Activated gamma-delta T cell (primary cell): ENCODE measurements around the gene ABCB11.

Experiments used
- DNase-seq: peaks from one replicate; lab custom pipeline; 2025; lab: John Stamatoyannopoulos, UW

The ABCB11 gene

GRCh38 chr2:169007941-169008340, 23.2 kb downstream of the ABCB11 start:
- no peak for DNase-seq

DNA sequence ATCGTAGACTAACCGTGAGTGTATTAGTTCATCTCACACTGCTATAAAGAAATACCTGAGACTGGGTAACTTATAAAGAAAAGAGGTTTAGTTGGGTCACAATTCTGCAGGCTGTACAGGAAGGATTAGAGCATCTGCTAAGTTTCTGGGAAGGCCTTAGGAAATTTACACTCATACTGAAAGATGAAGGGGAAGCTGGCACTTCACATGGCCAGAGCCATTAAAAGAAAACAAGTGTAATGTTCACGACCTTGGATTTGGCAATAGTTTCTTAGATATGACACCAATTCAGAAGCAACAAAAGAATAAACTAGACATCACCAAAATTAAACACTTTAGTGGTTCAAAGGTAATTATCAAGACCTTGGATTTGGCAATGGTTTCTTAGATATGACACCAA, 23.8 kb downstream of the ABCB11 start:
- DNase-seq, result no peak

DNA sequence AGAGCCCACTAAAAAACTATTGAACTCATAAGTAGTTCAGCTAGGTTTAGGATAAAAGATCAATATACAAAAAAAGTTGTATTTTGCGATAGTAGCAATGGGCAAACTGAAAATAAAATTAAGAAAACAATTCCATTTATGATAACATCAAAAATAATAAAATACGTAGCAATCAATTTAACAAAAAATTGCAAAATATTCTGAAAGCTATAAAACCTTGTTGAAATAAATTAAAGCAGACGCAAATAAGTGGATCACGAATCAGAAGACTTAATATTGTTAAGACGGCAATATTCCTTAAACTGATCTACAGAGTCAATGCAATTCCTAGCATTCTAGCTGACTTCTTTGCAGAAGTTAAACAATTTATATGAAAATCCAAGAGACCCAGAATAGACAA, 24.5 kb downstream of the ABCB11 start:
- no peak for DNase-seq

- no peak for DNase-seq
Observed at GRCh38 chr2:169005994-169006393, 25.1 kb downstream of the ABCB11 start.

GRCh38 chr2:169005080-169005598, 26.0 kb downstream of the ABCB11 start:
- DNase-seq, result no peak

- no peak for DNase-seq
Observed at GRCh38 chr2:169002161-169002738, 28.9 kb downstream of the ABCB11 start.

- no peak for DNase-seq
Observed at GRCh38 chr2:169001116-169001815, 29.9 kb downstream of the ABCB11 start.

- no peak for DNase-seq
Observed at GRCh38 chr2:168999668-169000213, 31.4 kb downstream of the ABCB11 start.

DNA sequence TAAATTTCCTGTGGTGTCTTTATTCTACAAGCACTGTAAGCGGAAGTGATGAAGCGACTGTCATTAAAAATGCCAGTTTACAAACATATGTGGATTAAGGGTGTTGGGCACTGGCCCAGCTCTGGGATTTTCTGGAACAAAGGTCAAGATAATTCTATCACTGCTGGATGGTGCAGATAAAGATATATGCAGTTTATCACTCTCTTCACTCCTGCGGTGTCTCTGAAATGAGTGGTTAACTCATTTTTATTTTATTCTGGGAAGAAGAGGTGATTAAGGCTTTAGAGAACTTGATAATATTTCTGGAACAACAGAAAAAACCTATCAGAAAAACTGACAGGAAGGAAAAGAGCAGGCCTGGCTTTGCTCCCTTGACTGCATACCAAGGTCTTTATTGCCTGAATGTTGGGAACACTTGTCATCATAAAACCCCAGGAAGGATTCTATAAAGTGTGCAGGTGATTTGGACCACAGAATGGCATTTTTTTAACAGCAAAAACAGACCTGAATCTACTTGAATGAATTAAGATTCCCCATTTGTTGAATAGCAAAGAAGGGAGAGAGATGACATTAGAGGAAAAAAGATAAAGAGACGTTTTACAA, 32.4 kb downstream of the ABCB11 start:
- DNase-seq, result no peak

DNA sequence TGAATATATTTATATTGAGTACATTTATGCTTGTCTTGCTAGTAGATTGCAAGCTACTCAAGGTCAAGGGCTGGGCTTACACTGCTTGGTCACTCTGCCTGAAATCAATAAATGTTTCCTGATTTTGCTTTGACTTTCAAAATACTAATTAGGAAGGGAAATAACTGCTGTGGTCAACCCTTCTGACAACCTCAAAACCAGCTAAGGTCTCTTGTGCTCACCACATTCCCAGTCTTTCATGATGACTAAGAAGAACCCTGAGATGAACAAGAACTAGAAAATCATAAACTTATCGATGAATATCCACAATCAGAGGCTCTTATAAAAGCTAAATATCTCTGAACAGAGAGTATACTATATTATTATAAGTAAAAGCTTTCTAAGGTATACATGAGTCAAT, 33.3 kb downstream of the ABCB11 start:
- no peak for DNase-seq

DNA sequence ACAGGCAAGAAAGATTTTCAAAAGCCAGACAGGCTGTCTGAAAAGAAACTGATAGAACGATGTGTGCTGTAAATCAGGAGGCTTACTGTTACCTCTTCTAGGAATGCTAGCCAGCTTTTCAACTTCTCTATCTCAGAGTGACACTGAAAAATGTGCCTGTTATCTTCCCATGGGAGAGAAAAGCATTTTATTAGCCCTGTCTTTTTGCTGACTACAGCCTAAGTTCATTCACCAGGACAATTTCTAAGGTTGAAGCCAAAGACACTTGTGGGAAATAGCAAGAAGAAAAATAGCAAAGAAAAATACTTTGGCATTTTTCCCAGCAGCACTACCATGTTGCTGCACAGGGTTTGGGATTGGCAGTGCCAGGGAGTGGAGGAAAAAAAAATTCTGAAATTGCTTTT, 34.0 kb downstream of the ABCB11 start:
- DNase-seq, result no peak

GRCh38 chr2:168995744-168996143, 35.4 kb downstream of the ABCB11 start:
- DNase-seq, result no peak

DNA sequence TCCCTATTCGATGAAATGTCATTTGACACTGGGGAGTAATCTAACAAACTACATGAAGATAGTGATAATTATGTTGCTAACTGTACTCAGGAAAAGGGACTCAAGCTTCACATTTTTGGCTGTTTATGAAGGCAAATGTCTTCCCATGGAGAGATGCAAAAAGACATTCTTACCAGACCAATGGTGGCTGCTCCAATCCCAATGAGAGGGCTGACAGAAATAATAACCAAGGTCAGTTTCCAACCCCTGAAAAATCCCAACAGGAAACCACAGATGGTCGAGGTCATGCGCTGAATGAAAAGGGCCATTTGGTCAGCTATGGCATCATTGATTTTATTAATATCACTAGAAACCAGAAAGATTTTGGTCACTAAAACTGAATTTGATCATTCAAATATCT, 37.6 kb downstream of the ABCB11 start:
- no peak for DNase-seq

- DNase-seq, result no peak
Observed at GRCh38 chr2:168992591-168993349, 38.4 kb downstream of the ABCB11 start.

DNA sequence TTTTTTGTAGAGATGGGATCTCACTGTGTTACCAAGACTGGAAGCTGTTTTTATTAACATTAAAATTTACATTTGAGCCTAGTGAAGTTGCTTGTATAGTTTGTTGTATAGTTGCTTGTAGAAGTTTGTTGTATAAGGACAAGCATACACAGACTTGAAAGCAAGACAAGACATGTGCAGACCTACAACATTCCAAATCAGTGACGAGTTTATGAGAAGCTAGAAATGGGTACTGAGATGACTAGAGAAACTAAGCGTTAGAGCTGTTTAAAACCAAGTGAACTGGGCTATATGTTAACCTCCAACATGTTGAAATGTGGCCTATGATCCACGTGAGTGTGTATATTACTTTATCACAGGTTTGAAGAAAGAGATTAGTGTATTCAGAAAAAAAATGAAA, 39.1 kb downstream of the ABCB11 start:
- no peak for DNase-seq

DNA sequence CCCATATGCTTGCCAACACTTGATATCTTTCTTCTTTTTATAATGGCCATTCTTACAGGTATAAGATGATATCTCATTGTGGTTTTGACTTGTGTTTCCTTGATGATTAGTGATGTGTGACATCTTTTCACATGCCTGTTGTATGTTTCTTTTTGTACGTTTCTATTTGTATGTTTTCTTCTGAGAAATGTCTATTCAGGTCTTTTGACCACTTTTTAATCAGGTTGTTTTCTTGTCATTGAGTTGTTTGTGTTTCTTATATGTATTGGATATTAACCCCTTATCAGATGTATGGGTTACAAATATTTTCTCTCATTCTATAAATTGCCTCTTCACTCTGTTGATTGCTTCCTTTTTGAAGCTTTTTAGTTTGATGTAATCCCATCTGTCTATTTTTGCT, 42.4 kb downstream of the ABCB11 start:
- DNase-seq, result no peak

DNA sequence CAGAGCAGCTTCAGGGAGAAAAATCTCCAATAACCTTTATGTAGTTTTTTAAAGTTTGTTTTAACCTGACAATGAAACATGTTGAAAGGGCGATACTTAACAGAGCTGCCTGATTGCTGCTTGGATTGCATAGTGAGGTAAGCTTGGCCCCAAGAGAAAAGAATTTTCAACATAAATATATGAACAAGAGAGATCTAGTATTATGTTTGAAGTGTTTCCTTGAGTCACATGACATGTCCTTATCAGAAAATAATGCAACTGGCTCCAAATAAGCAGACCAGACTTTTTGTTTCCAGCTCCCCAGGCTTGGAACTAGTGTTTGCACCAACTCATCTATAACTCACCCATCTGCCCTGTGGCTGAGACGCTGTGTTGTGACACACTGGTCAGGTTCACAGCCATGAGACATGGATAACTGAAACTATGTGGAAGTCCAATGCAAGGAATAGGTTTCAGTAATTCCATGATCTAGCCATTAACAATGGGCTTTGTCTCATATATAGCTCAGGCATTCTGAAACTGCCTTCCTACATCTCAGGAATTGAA, 44.7 kb downstream of the ABCB11 start:
- DNase-seq, result no peak

DNA sequence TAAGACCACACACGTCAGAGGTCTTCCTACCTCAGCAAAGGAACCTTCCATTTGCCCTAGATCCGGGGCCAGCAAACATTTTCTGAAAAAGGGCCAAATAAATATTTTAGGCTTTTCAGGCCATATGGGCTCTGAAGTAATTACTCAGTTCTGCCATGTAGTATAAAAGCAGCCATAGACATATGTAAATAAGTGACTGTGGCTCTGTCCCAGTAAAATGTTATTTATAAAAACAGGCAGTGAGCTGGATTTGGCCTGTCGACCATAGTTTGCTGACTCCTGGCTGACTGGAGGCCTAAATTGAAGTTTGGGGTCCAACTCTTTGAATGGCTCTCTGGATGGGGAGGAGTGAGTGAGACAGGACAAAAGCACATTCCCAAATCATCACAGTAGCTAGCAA, 49.5 kb downstream of the ABCB11 start:
- DNase-seq, result no peak

DNA sequence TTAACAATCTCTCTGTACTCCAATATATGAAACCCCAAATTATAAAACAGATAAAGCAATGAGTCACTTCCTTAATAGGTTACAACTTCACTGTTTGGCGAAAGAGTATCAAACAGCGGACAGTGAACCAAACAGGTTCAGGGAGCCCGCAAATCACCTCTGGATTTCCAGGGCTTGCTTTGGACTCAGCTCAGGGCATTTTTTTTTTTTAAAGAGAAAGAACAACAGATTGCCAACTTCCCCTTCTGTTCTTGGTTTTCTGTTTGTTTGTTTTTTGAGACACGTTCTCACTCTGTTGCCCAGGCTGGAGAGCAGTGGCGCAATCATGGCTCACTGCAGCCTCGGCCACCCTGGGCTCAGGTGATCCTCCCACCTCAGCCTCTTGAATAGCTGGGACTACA, 52.7 kb downstream of the ABCB11 start:
- DNase-seq, result no peak

DNA sequence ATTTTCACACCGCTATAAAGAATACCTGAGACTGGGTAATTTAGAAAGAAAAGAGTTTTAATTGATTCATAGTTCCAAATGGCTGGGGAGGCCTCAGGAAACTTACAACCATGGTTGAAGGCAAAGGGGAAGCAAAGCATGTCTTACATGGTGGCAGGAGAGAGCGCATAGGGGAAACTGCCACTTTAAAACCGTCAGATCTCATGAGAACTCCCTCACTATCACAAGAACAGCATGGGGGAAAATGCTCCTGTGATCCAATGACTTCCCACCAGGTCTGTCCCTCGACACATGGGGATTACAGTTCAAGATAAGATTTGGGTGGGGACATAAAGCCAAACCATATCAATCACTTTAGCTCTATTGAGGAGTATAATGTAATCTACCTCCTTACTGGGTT, 53.5 kb downstream of the ABCB11 start:
- DNase-seq, result no peak

GRCh38 chr2:168976034-168976654, 55.0 kb downstream of the ABCB11 start:
- DNase-seq, result no peak

- DNase-seq, result no peak
Observed at GRCh38 chr2:168974428-168974827, 56.7 kb downstream of the ABCB11 start.
